GM23248 (cell line): Measurements from ENCODE around the gene CAV2.

ENCODE experiments used
- EZH2 ChIP-seq: fragments of 200-600 bp; sonication (generic); IDR thresholded peaks from 2 replicates; pipeline ENCODE4 v1.6.1; 2018; ENCODE audit warnings: antibody characterized with exemption, mild to moderate bottlenecking; ENCODE audit not compliant: insufficient read depth, poor library complexity, severe bottlenecking
- EZH2phosphoT487 ChIP-seq: fragments of 200-600 bp; sonication (generic); IDR thresholded peaks from 2 replicates; pipeline ENCODE4 v1.6.1; 2018; ENCODE audit warnings: antibody characterized with exemption, moderate library complexity, mild to moderate bottlenecking, low read depth; ENCODE audit not compliant: insufficient read depth

DNA sequence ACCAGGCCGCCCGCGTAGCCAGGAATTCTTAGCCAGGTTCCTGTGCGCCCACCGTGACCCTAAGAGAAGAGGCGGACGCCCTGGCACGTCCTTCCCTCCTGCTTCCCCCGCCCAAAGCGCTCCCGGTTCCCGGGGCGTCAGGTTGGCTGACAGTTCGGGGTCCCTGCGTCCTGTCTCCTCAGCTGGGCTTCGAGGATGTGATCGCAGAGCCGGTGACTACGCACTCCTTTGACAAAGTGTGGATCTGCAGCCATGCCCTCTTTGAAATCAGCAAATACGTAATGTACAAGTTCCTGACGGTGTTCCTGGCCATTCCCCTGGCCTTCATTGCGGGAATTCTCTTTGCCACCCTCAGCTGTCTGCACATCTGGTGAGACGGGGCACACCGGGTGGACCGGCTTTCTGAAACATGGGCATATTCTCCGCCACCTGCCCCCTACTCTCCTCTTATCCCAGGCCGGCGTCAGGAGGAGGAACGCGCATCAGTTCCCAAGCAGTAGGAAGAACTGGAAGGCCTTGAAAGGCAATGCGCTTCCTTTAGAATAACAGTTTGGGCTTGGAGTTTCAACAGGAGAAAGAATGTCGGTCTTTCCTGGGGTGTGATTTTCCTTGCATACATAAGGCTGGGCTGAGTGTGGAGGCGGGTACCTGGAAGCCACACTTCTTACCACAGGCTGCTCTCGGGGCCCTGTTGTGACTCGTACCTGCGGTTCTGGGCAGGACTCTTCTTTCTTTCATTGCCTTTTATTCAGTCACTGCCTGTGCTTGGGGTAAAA is 728 bp downstream of the CAV2 start:
- no peak for TF ChIP-seq EZH2
- TF ChIP-seq EZH2phosphoT487, result no peak
